22Rv1 (cell line): ENCODE measurements around the gene NR2F1-AS1.

ENCODE experiments used
- ZFX ChIP-seq: fragments of 450-650 bp; IDR thresholded peaks from 2 replicates; pipeline ENCODE4 v1.6.1; 2017; ENCODE audit warnings: antibody characterized with exemption, borderline replicate concordance
- TF ChIP-seq, protein P1 (sequence below): fragments of 450-650 bp; IDR thresholded peaks from 2 replicates; pipeline ENCODE4 v1.5.1; 2017; ENCODE audit warnings: mild to moderate bottlenecking

DNA sequence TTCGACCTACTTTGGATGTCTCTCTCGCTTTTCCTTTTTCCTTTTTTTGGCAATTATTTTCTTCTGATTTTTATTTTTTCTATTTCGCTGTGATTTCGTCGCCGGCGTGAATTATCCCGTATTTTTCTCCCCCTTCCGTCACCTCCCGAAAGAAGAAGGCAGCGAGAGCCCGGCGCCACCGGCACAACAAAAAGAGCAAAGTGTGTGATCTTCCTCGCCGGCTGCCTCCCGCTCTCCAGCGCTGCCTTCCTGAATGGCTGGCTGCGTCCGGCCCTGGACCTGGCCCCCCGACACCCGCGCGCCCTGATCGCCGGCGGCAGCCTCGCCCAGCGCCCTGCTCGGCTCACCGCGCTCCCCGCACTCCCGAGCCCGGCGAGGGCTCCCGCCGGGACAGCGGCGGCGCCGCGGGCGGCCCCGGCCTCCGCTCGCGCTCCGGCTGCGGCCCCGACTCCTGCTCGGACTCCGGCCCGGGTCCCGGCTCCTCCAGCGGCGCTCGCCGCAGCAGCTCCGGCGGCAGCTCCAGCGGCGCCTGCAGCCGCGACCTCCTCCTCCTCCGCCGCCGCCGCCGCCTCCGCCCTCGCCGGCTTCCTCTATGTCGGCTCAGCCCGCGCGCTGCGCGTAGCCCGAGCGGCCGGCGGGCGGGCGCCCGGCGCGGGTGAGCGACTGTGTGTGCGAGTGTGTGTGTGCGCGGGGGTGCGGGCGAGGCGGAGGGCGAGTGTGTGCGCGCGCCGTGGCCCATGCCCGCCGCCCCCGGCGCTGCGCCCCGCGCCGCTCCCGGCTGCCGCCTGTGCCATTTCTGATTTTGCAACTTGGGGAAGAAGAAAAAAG is 3.0 kb upstream of the NR2F1-AS1 start:
- TF ChIP-seq, protein P1, sequence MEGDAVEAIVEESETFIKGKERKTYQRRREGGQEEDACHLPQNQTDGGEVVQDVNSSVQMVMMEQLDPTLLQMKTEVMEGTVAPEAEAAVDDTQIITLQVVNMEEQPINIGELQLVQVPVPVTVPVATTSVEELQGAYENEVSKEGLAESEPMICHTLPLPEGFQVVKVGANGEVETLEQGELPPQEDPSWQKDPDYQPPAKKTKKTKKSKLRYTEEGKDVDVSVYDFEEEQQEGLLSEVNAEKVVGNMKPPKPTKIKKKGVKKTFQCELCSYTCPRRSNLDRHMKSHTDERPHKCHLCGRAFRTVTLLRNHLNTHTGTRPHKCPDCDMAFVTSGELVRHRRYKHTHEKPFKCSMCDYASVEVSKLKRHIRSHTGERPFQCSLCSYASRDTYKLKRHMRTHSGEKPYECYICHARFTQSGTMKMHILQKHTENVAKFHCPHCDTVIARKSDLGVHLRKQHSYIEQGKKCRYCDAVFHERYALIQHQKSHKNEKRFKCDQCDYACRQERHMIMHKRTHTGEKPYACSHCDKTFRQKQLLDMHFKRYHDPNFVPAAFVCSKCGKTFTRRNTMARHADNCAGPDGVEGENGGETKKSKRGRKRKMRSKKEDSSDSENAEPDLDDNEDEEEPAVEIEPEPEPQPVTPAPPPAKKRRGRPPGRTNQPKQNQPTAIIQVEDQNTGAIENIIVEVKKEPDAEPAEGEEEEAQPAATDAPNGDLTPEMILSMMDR = no peak
- TF ChIP-seq ZFX = no peak
